ENCODE results near the gene THEM4. TPM values are rescaled to one million over a fixed set of nuclear protein-coding genes. Genes with fewer than 3 reads are reported as not detected.
"Not testable (repeated sequence)": the region's sequence is repeated elsewhere in the genome, so short reads cannot be mapped to it uniquely, and the experiment has no call there.

Gene THEM4
- total RNA-seq, 1 experiment from 2014 or later: 18.6 TPM

DNA sequence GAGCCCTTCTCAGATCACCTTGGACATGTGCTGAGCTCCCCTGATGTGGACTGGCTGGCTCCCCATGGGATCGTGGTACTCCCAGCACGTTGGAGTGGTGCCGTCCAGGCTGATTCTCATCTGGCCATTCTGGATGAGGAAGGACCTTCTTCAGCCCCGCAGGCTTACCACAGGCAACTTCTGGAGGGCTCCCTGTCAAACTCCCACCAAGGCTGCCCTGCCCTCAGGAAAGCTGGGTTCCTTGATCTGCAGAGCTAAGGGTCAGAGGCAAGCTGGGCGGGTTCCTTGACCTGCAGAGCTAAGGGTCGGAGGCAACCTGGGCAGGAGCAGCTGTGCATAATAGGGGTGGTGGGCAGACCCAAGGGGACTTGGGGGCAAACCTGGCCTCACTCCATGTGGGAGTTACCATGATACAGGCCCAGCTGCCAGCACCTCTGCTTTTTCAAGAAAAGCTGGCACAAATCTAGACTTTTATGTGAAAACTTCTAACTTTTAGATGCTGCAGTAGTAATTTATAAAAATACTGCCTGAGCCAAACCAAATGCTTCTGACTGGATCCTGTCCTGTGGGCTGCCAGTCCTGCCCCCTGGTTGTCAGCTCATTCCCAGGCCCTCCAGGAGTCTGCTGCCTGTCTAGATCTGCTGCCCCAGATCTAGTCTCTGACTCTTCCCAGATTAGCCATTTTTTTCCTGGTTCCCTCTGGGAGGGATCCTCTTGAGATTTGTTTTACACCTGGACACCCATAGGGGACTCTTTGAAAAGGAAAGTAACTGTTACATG, 50.2 kb downstream of the THEM4 start:
- TF ChIP-seq CTCF (IDR thresholded peaks at IDR 0.05; ENCODE audit: unreplicated experiment): no peak
- DNase-seq: no peak
- intact Hi-C loops (cut with micrococcal nuclease; ENCODE audit: unreplicated experiment): no loop called here
- Mint-ChIP-seq H3K36me3 (ENCODE audit: insufficient read depth, unreplicated experiment) (no peaks in the 10 kb centered on the region), H3K27me3 (ENCODE audit: unreplicated experiment) (peaks cover 17% of the 10 kb centered on the region), H3K4me3 (ENCODE audit: low read depth, unreplicated experiment) (no peak overlapping the region), H3K27ac (ENCODE audit: unreplicated experiment) (no peak overlapping the region), H3K4me1 (ENCODE audit: low read depth, unreplicated experiment) (no peaks in the 10 kb centered on the region), H3K9me3 (ENCODE audit: low read depth, unreplicated experiment) (no peaks in the 10 kb centered on the region)
- CTCF ChIA-PET: no interaction called here
- no TSS peak for BruUV-seq (replicated peaks)

DNA sequence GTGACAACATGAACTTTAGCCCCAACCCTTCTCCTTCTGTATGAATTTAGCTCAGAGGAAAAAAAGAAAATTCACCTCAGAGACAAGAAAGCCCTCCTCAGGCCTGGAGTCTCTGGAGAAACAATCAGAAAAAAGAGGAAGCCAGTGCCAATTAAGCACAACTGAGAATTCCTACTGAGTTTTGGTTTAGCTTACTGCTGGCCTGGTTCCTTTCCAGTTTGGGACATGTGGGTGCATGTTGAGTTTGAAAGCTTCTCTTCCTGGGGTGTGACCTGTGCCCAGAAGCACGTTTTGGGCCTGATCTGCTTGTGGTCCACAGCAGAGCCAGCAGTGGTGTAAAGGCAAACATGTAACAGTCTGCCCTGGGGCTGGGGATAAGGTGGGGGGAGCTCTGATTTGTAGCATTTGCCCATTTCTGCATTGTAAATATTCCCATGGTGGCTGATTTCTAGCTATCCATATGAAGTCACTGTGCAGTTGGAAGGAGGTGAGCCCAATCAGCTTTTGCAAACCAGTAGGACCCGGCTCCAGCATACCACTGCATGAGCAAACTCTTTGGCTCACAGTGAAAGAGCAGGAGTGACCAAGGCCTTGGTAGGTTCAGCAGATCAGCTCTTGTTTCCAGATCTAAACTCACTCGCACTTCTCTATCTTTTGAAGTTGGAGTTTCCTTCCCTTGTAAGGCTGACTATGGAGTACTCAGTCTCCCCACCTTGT, 51.1 kb downstream of the THEM4 start:
- no peak for DNase-seq
- Mint-ChIP-seq H3K36me3 (ENCODE audit: insufficient read depth, unreplicated experiment) (no peaks in the 10 kb centered on the region), H3K9me3 (ENCODE audit: low read depth, unreplicated experiment) (no peaks in the 10 kb centered on the region), H3K4me3 (ENCODE audit: low read depth, unreplicated experiment) (no peak overlapping the region), H3K4me1 (ENCODE audit: low read depth, unreplicated experiment) (no peaks in the 10 kb centered on the region), H3K27ac (ENCODE audit: unreplicated experiment) (no peak overlapping the region), H3K27me3 (ENCODE audit: unreplicated experiment) (peaks cover 17% of the 10 kb centered on the region)
- BruUV-seq (replicated peaks): no TSS peak
- TF ChIP-seq CTCF (IDR thresholded peaks at IDR 0.05; ENCODE audit: unreplicated experiment): no peak
- intact Hi-C loops (cut with micrococcal nuclease; ENCODE audit: unreplicated experiment): no loop called here
- CTCF ChIA-PET: no interaction called here

GRCh38 chr1:151855933-151856332, 53.4 kb downstream of the THEM4 start:
- BruUV-seq (replicated peaks): no TSS peak
- TF ChIP-seq CTCF (IDR thresholded peaks at IDR 0.05; ENCODE audit: unreplicated experiment): no peak
- no peak overlapping the region for H3K4me3 Mint-ChIP-seq (ENCODE audit: low read depth, unreplicated experiment)
- H3K27ac Mint-ChIP-seq (ENCODE audit: unreplicated experiment): no peak overlapping the region
- no peaks in the 10 kb centered on the region for H3K9me3 Mint-ChIP-seq (ENCODE audit: low read depth, unreplicated experiment)
- no peaks in the 10 kb centered on the region for H3K36me3 Mint-ChIP-seq (ENCODE audit: insufficient read depth, unreplicated experiment)
- no peak for DNase-seq
- no peaks in the 10 kb centered on the region for H3K4me1 Mint-ChIP-seq (ENCODE audit: low read depth, unreplicated experiment)
- peaks cover 32% of the 10 kb centered on the region for H3K27me3 Mint-ChIP-seq (ENCODE audit: unreplicated experiment)
- intact Hi-C loops (cut with micrococcal nuclease; ENCODE audit: unreplicated experiment): no loop called here
- CTCF ChIA-PET: no interaction called here

GRCh38 chr1:151855516-151855915, 53.8 kb downstream of the THEM4 start:
- H3K4me1 Mint-ChIP-seq (ENCODE audit: low read depth, unreplicated experiment); H3K9me3 Mint-ChIP-seq (ENCODE audit: low read depth, unreplicated experiment); H3K4me3 Mint-ChIP-seq (ENCODE audit: low read depth, unreplicated experiment); BruUV-seq (replicated peaks); DNase-seq; CTCF ChIA-PET; H3K27ac Mint-ChIP-seq (ENCODE audit: unreplicated experiment); H3K36me3 Mint-ChIP-seq (ENCODE audit: insufficient read depth, unreplicated experiment); intact Hi-C loops (cut with micrococcal nuclease; ENCODE audit: unreplicated experiment): not testable (repeated sequence)
- peaks cover 37% of the 10 kb centered on the region for H3K27me3 Mint-ChIP-seq (ENCODE audit: unreplicated experiment)

DNA sequence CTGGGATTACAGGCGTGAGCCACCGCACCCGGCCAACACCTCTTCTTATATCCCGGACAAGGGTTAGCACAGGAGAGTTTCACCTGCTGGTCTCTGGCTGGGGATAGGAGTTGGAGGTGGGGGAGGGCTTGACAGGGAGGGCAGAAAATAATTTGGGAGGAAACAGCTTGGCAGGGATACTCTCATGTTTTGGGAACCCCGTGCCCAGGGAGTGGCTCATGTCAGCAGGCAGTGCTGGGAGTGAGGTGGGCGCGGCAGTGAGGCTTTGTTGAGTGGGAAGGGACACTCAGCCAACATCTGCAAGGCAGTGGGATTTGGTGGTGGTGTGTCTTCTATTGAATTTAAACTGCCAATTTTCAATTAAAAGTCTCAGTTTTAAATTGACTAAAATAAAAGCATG, 54.7 kb downstream of the THEM4 start:
- CTCF ChIA-PET: no interaction called here
- intact Hi-C loops (cut with micrococcal nuclease; ENCODE audit: unreplicated experiment): no loop called here
- no peaks in the 10 kb centered on the region for H3K36me3 Mint-ChIP-seq (ENCODE audit: insufficient read depth, unreplicated experiment)

More for the DNA sequence above, 54.7 kb downstream of the THEM4 start:
- H3K4me1 Mint-ChIP-seq (ENCODE audit: low read depth, unreplicated experiment): no peaks in the 10 kb centered on the region
- DNase-seq: no peak
- H3K27ac Mint-ChIP-seq (ENCODE audit: unreplicated experiment): no peak overlapping the region
- no TSS peak for BruUV-seq (replicated peaks)
- no peak for TF ChIP-seq CTCF (IDR thresholded peaks at IDR 0.05; ENCODE audit: unreplicated experiment)
- peaks cover 45% of the 10 kb centered on the region for H3K27me3 Mint-ChIP-seq (ENCODE audit: unreplicated experiment)
- H3K4me3 Mint-ChIP-seq (ENCODE audit: low read depth, unreplicated experiment): no peak overlapping the region
- H3K9me3 Mint-ChIP-seq (ENCODE audit: low read depth, unreplicated experiment): no peaks in the 10 kb centered on the region
